B cell (primary cell): Measurements from ENCODE around the gene SKIDA1. TPM values are rescaled to one million over a fixed set of nuclear protein-coding genes. Genes with fewer than 3 reads are reported as not detected.

Experiments used
- ATAC-seq: fragments of 200-7000 bp; cut with Tn5 transposase; one replicate; pipeline ENCODE4 v1.10.0; 2021; ENCODE audit warnings: low read depth, mild to moderate bottlenecking, moderate number of reproducible peaks, moderate library complexity
- CTCF ChIA-PET: fragments of 350-600 bp; sonication (Branson Sonifier 250); formaldehyde crosslinking; loops from one replicate; lab custom pipeline; 2021; ENCODE audit warnings: antibody characterized with exemption, inconsistent platforms; lab: Charles Lee
- POLR2A ChIA-PET: fragments of 350-600 bp; sonication (Branson Sonifier 250); formaldehyde crosslinking; loops from one replicate; lab custom pipeline; 2021; ENCODE audit warnings: antibody characterized with exemption; lab: Charles Lee
- DNase-seq: peaks from one replicate; pipeline ENCODE4 v3.0.0; 2013
- H2AFZ ChIP-seq: 2 replicates; pipeline ENCODE4 v1.6.1; 2012; ENCODE audit warnings: mild to moderate bottlenecking, low read depth, low read length; ENCODE audit not compliant: insufficient read depth, poor library complexity, severe bottlenecking
- H3K27ac ChIP-seq, 2 donors: 1 replicate in 1 of 2; 2 replicates in 1 of 2; pipeline ENCODE4 v1.5.1; 2012 to 2013; ENCODE audit warnings: low read length in 2 of 2, mild to moderate bottlenecking in 2 of 2, moderate library complexity in 1 of 2
- H3K27me3 ChIP-seq, 4 experiments: fragments of 200-600 bp in 1 of 4; sonication (generic) in 1 of 4; replicated peaks in 1 of 4; 1 replicate in 2 of 4; 2 replicates in 2 of 4; pipeline versions ENCODE4 v1.6.1 to v1.7.0; 2013 to 2016; ENCODE audit warnings: low read length in 3 of 4, mild to moderate bottlenecking in 2 of 4, mixed read lengths in 1 of 4, moderate library complexity in 1 of 4; ENCODE audit not compliant: insufficient read depth in 4 of 4, control insufficient read depth in 3 of 4; ENCODE audit errors: control extremely low read depth in 1 of 4
- H3K36me3 ChIP-seq, 2 experiments: replicated peaks in 1 of 2; 1 replicate in 1 of 2; 2 replicates in 1 of 2; pipeline versions ENCODE4 v1.6.1 to v1.7.1; 2013; ENCODE audit warnings: low read length in 1 of 2; ENCODE audit not compliant: insufficient read depth in 2 of 2, control insufficient read depth in 1 of 2; ENCODE audit errors: control extremely low read depth in 1 of 2, extremely low read depth in 1 of 2
- H3K4me1 ChIP-seq, 2 donors: fragments of 200-600 bp in 1 of 2; sonication (generic) in 1 of 2; 1 replicate in 1 of 2; 2 replicates in 1 of 2; pipeline versions ENCODE4 v1.5.1 to v1.6.1; 2013 to 2017; ENCODE audit warnings: low read length in 2 of 2; ENCODE audit not compliant: control insufficient read depth in 2 of 2, insufficient read depth in 2 of 2
- H3K4me2 ChIP-seq: replicated peaks from 2 replicates; pipeline ENCODE3; 2012; ENCODE audit warnings: mild to moderate bottlenecking, low read depth, low read length; ENCODE audit not compliant: poor library complexity, severe bottlenecking
- H3K4me3 ChIP-seq, 5 experiments: fragments of 200-600 bp in 1 of 5; sonication (generic) in 1 of 5; 1 replicate in 3 of 5; 2 replicates in 2 of 5; pipeline versions ENCODE4 v1.5.1 to v1.7.0; 2011 to 2016; ENCODE audit warnings: low read length in 4 of 5, mild to moderate bottlenecking in 4 of 5, low read depth in 2 of 5, control low read depth in 1 of 5, moderate library complexity in 1 of 5; ENCODE audit not compliant: insufficient read depth in 1 of 5; ENCODE audit errors: control extremely low read depth in 1 of 5, extremely low read depth in 1 of 5
- H3K79me2 ChIP-seq: fragments of 200-600 bp; sonication (generic); one replicate; pipeline ENCODE4 v1.6.0; 2016; ENCODE audit warnings: low read length; ENCODE audit not compliant: control insufficient read depth, insufficient read depth
- H3K9ac ChIP-seq: fragments of 200-600 bp; sonication (generic); 2 replicates; pipeline ENCODE4 v1.6.1; 2017; ENCODE audit warnings: mild to moderate bottlenecking, low read length, moderate library complexity
- H3K9me3 ChIP-seq, 3 donors: one replicate each; pipeline versions ENCODE4 v1.6.1 to v1.7.1; 2013; ENCODE audit warnings: low read length in 2 of 3; ENCODE audit not compliant: control insufficient read depth in 2 of 3, insufficient read depth in 1 of 3; ENCODE audit errors: control extremely low read depth in 1 of 3
- H4K20me1 ChIP-seq: 2 replicates; pipeline ENCODE4 v1.6.0; 2012; ENCODE audit warnings: mild to moderate bottlenecking, low read length; ENCODE audit not compliant: insufficient read depth, control insufficient read depth, poor library complexity, severe bottlenecking
- H3K27ac Mint-ChIP-seq: one replicate; pipeline ENCODE4 v1.8.0; 2021; ENCODE audit warnings: mixed read lengths
- H3K27me3 Mint-ChIP-seq: one replicate; pipeline ENCODE4 v1.8.0; 2021; ENCODE audit warnings: mixed read lengths
- H3K4me1 Mint-ChIP-seq: one replicate; pipeline ENCODE4 v1.8.0; 2021; ENCODE audit warnings: mixed read lengths
- H3K4me3 Mint-ChIP-seq: one replicate; pipeline ENCODE4 v1.8.0; 2021; ENCODE audit warnings: mixed read lengths
- H3K9me3 Mint-ChIP-seq: one replicate; pipeline ENCODE4 v1.8.0; 2022; ENCODE audit warnings: mixed read lengths; ENCODE audit not compliant: insufficient read depth
- EZH2 ChIP-seq: IDR thresholded peaks from 2 replicates; pipeline ENCODE4 v1.6.1; 2012; ENCODE audit warnings: borderline replicate concordance, low read depth, mild to moderate bottlenecking, moderate library complexity, low read length; ENCODE audit not compliant: insufficient read depth, poor library complexity, severe bottlenecking
- WGBS: methylation state at CpG from one replicate; pipeline ENCODE4 v1.1.5; 2013; ENCODE audit warnings: missing lambda C conversion rate; ENCODE audit not compliant: insufficient coverage; 5-methylcytosine and 5-hydroxymethylcytosine counted together
- intact Hi-C: fragments of 100-400 bp; cut with micrococcal nuclease; formaldehyde crosslinking; loops from one replicate; pipeline ENCODE4 v1.10.0; 2022
- polyA plus RNA-seq: library from polyadenylated mRNA; depleted of rRNA; stranded (reverse); fragments of >200 nt; gene quantifications from 2 replicates; pipeline ENCODE4 v1.2.3, GENCODE V29; 2012
- total RNA-seq, 2 donors: library from RNA; stranded (reverse); fragments of 120-200 nt in 1 of 2; gene quantifications; 1 replicate in 1 of 2; 2 replicates in 1 of 2; pipeline versions ENCODE4 v1.2.3 to v1.2.4, GENCODE V29; 2013 to 2022
- TF ChIP-seq, protein P1 (sequence below): fragments of 200-600 bp; IDR thresholded peaks from one replicate; pipeline ENCODE4 v1.8.0; 2022; ENCODE audit warnings: antibody characterized with exemption, mild to moderate bottlenecking

Gene SKIDA1
- total and polyA plus RNA-seq, 2 donors (not counting 1 experiment from before 2014, with no cell fraction given) = 0.06 to 0.10 TPM

DNA sequence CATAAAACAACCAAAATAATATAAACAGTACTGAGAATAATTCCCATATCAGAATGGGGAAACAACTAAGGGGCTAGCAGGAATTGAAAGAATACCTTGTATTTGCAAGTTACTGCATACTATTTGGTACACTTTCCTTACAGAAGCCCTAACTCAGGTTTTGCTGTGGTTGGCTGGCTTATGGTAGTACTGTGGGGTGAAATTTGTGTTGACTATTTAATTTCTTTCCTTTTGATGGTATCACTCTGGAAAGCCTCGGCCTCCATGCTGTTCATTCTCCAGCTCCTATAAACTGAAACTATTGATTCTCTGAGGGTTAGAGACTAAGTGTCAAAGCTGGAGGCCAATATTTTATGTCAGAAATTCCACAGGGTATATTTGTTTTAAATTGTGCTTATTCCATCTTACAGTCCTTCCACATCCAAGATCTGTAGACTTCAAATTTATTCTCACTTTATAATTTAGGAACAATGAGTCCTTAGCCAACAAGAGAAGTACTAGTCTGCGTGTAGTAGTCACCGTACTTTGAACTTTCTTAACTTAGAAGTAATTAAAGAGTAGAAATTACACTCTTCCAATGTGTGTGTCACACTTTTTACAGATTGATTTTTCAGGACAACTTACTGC, 13.4 kb downstream of the SKIDA1 start:
- Histone ChIP-seq H3K9me3 (peaks cover 0 to 15% (median 0%) of the 10 kb centered on the region in 3 donors), H4K20me1 (no peaks in the 10 kb centered on the region), H3K36me3 (no peaks in the 10 kb centered on the region), H3K4me2 (no peak overlapping the region), H3K27ac (no peak overlapping the region), H3K4me3 (no peak overlapping the region), H2AFZ (no peak overlapping the region), H3K4me1 (peaks cover 16 to 18% of the 10 kb centered on the region in 2 donors), H3K27me3 (peaks cover 0 to 74% (median 58%) of the 10 kb centered on the region in 4 experiments), H3K9ac (no peak overlapping the region), H3K79me2 (no peaks in the 10 kb centered on the region)
- DNase-seq = no peak
- intact Hi-C loops = no loop called here
- no CpG with 5 or more reads among the region's 3 CpGs for WGBS
- POLR2A ChIA-PET = no interaction called here
- ATAC-seq = no peak
- Mint-ChIP-seq H3K27ac (no peak overlapping the region), H3K4me3 (no peak overlapping the region), H3K9me3 (no peaks in the 10 kb centered on the region), H3K4me1 (peaks cover 7% of the 10 kb centered on the region), H3K27me3 (peaks cover 67% of the 10 kb centered on the region)
- CTCF ChIA-PET = no interaction called here
- TF ChIP-seq EZH2 = no peak
- TF ChIP-seq, protein P1, sequence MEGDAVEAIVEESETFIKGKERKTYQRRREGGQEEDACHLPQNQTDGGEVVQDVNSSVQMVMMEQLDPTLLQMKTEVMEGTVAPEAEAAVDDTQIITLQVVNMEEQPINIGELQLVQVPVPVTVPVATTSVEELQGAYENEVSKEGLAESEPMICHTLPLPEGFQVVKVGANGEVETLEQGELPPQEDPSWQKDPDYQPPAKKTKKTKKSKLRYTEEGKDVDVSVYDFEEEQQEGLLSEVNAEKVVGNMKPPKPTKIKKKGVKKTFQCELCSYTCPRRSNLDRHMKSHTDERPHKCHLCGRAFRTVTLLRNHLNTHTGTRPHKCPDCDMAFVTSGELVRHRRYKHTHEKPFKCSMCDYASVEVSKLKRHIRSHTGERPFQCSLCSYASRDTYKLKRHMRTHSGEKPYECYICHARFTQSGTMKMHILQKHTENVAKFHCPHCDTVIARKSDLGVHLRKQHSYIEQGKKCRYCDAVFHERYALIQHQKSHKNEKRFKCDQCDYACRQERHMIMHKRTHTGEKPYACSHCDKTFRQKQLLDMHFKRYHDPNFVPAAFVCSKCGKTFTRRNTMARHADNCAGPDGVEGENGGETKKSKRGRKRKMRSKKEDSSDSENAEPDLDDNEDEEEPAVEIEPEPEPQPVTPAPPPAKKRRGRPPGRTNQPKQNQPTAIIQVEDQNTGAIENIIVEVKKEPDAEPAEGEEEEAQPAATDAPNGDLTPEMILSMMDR = no peak

DNA sequence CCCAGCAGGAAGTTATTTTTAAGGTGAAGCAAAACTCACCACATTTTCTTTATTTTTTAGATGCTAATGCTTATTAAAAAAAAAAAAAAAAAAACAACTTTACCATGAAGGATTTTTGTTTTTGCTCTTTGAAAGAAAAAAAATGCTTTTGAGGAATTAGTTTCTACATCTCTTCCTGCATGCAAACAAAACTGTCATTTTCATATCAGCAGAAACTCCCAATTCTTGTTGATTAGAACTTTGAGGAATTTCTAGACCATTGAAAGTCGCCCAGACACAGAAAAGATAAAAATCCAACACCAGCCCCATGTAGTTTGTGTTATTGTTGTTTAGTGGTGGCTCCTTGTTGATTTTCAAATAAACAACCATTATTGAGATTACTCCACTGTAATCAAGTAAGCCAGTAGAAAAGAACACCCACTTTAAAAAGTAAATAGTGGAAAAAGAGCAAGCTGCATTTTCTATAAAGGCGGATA, 14.3 kb downstream of the SKIDA1 start:
- intact Hi-C loops = no loop called here
- DNase-seq (no peak), ATAC-seq (no peak)
- no peak overlapping the region for H3K4me2 ChIP-seq
- no peak overlapping the region for H3K4me3 Mint-ChIP-seq
- H3K9me3 ChIP-seq = peaks cover 0 to 15% (median 0%) of the 10 kb centered on the region in 3 donors
- no peak overlapping the region for H2AFZ ChIP-seq
- ChIA-PET CTCF (interaction anchor here (1.5 kb wide), 1 partner anchor 15 kb away, joined by 6 read pairs; no protein-coding TSS in a partner anchor), POLR2A (no interaction called here)
- H3K79me2 ChIP-seq = no peaks in the 10 kb centered on the region
- peaks cover 0 to 76% (median 54%) of the 10 kb centered on the region in 4 experiments for H3K27me3 ChIP-seq
- no CpG with 5 or more reads among the region's 2 CpGs for WGBS
- H3K9ac ChIP-seq = no peak overlapping the region
- H3K27ac ChIP-seq = no peak overlapping the region
- peaks cover 74% of the 10 kb centered on the region for H3K27me3 Mint-ChIP-seq
- H3K27ac Mint-ChIP-seq = no peak overlapping the region
- TF ChIP-seq, protein P1 = no peak
- no peak for TF ChIP-seq EZH2
- no peaks in the 10 kb centered on the region for H3K9me3 Mint-ChIP-seq
- H3K36me3 ChIP-seq = no peaks in the 10 kb centered on the region
- H3K4me1 Mint-ChIP-seq = peaks cover 6% of the 10 kb centered on the region
- H4K20me1 ChIP-seq = no peaks in the 10 kb centered on the region
- H3K4me1 ChIP-seq = peaks cover 10 to 13% of the 10 kb centered on the region in 2 donors
- H3K4me3 ChIP-seq = no peak overlapping the region
